Body of pancreas (tissue), 4 donors: ENCODE results near the gene ATP6V0A1.
"Not testable (repeated sequence)": the region's sequence is repeated elsewhere in the genome, so short reads cannot be mapped to it uniquely, and the experiment has no call there.

ENCODE experiments used
- POLR2A ChIP-seq, 3 donors: fragments of 450-650 bp; IDR thresholded peaks; one replicate each; pipeline ENCODE4 v1.6.1; 2016; ENCODE audit warnings: antibody characterized with exemption in 3 of 3, mild to moderate bottlenecking in 2 of 3
- TF ChIP-seq, protein P1 (sequence below), 7 experiments: fragments of 450-650 bp in 4 of 7; fragments of 200-600 bp in 3 of 7; sonication (generic) in 3 of 7; IDR thresholded peaks; one replicate each; pipeline ENCODE4 v1.5.1; 2016 to 2019; ENCODE audit warnings: antibody characterized with exemption in 7 of 7

DNA sequence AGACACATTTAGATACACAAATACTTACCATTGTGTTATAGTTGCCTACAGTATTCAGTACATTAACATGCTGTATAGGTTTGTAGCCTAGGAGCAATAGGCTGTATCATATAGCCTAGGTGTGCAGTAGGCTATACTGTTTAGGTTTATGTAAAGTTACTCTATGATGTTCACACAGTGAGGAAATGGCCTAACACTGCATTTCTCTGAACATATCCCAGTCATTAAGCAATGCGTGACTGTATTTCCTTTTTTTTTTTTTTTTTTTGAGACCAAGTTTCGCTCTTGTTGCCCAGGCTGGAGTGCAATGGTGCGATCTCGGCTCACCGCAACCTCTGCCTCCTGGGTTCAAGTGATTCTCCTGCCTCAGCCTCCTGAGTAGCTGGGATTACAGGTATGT lies 40.7 kb upstream of the ATP6V0A1 start:
- TF ChIP-seq POLR2A (IDR thresholded peaks at IDR 0.05), result not testable (repeated sequence)
- TF ChIP-seq, protein P1, sequence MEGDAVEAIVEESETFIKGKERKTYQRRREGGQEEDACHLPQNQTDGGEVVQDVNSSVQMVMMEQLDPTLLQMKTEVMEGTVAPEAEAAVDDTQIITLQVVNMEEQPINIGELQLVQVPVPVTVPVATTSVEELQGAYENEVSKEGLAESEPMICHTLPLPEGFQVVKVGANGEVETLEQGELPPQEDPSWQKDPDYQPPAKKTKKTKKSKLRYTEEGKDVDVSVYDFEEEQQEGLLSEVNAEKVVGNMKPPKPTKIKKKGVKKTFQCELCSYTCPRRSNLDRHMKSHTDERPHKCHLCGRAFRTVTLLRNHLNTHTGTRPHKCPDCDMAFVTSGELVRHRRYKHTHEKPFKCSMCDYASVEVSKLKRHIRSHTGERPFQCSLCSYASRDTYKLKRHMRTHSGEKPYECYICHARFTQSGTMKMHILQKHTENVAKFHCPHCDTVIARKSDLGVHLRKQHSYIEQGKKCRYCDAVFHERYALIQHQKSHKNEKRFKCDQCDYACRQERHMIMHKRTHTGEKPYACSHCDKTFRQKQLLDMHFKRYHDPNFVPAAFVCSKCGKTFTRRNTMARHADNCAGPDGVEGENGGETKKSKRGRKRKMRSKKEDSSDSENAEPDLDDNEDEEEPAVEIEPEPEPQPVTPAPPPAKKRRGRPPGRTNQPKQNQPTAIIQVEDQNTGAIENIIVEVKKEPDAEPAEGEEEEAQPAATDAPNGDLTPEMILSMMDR (IDR thresholded peaks at IDR 0.05), result not testable (repeated sequence)
